GM21737 (cell line): ENCODE measurements around the gene KIF26B.
"Not testable (repeated sequence)": the region's sequence is repeated elsewhere in the genome, so short reads cannot be mapped to it uniquely, and the experiment has no call there.

Experiments
- ATAC-seq: cut with Tn5 transposase; IDR thresholded peaks from one replicate; pipeline ENCODE4 v1.9.1; 2021; ENCODE audit warnings: mild to moderate bottlenecking, moderate library complexity; ENCODE audit not compliant: unreplicated experiment

KIF26B gene

GRCh38 chr1:245710961-245711903 is 556.4 kb downstream of the KIF26B start:
- no peak for ATAC-seq

- not testable (repeated sequence) for ATAC-seq
Measured at GRCh38 chr1:245714027-245714426, 559.2 kb downstream of the KIF26B start.

GRCh38 chr1:245715291-245715701 is 560.5 kb downstream of the KIF26B start:
- ATAC-seq: no peak

- ATAC-seq: no peak
Measured at GRCh38 chr1:245715970-245716369, 561.2 kb downstream of the KIF26B start.

GRCh38 chr1:245716561-245716960 is 561.8 kb downstream of the KIF26B start:
- ATAC-seq: no peak

- ATAC-seq: no peak
Measured at GRCh38 chr1:245717611-245718010, 562.8 kb downstream of the KIF26B start.

GRCh38 chr1:245718123-245718522 is 563.3 kb downstream of the KIF26B start:
- ATAC-seq: no peak

- ATAC-seq: no peak
Measured at GRCh38 chr1:245718951-245719350, 564.2 kb downstream of the KIF26B start.

GRCh38 chr1:245721488-245721887 is 566.7 kb downstream of the KIF26B start:
- no peak for ATAC-seq

GRCh38 chr1:245728035-245728434 is 573.2 kb downstream of the KIF26B start:
- not testable (repeated sequence) for ATAC-seq

- no peak for ATAC-seq
Measured at GRCh38 chr1:245730801-245731200, 576.0 kb downstream of the KIF26B start.

- ATAC-seq: not testable (repeated sequence)
Measured at GRCh38 chr1:245740336-245740735, 585.6 kb downstream of the KIF26B start.

- no peak for ATAC-seq
Measured at GRCh38 chr1:245742896-245743295, 588.1 kb downstream of the KIF26B start.

- no peak for ATAC-seq
Measured at GRCh38 chr1:245748240-245748639, 593.5 kb downstream of the KIF26B start.

- no peak for ATAC-seq
Measured at GRCh38 chr1:245748646-245749045, 593.9 kb downstream of the KIF26B start.

GRCh38 chr1:245749053-245749452 is 594.3 kb downstream of the KIF26B start:
- ATAC-seq: no peak

GRCh38 chr1:245750261-245750660 is 595.5 kb downstream of the KIF26B start:
- no peak for ATAC-seq

GRCh38 chr1:245751116-245751515 is 596.3 kb downstream of the KIF26B start:
- ATAC-seq: no peak

GRCh38 chr1:245751726-245752470 is 597.1 kb downstream of the KIF26B start:
- no peak for ATAC-seq

- ATAC-seq: no peak
Measured at GRCh38 chr1:245752561-245752960, 597.8 kb downstream of the KIF26B start.

- ATAC-seq: no peak
Measured at GRCh38 chr1:245753807-245754206, 599.0 kb downstream of the KIF26B start.

- ATAC-seq: no peak
Measured at GRCh38 chr1:245754463-245754961, 599.7 kb downstream of the KIF26B start.
